NOMO-1 (cell line): ENCODE data around the gene MS4A5.

Experiments used
- DNase-seq, 2 experiments: peaks; one replicate each; lab custom pipeline; 2025; ENCODE audit not compliant: unreplicated experiment in 2 of 2; lab: John Stamatoyannopoulos, UW

The MS4A5 gene

DNA sequence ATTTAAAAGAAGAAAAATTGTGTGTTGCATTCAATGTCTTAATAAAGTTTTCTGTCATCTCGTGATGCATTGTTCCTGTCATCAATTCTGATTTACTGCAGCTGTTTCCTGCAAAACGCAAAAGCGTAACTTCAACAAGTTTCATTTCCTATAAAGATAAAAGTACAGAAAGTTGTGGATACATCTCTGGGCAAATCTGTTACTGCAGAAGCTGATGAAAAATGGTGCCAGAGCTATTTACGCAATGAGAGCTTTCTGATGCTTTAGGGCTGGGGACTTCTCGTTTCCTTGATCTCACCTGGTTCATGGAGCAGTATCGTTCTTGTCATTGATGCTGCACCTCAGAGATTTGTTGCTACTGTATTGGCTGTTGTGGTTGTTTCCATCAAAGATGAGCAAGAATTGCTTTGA is 47.7 kb downstream of the MS4A5 start:
- DNase-seq, result peak; percentile 85 to 96

DNA sequence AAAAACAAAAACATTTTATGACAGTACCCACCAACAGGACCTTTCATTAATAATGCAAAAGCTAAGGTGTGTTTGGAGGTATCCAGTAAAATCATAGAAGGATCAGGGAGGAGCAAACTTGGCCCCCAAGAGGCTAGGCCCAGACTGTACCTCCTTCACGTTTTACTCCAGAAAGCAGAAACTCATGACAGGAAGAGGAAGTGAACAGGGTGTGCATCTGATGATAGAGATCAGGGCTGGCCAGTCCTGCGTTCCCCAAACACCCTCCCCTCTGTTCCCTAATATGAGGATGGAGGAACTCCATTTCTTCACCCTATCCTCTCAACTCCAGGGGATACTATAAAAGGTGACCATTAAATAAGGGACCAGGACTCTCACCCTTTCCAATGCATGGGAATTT is 53.0 kb downstream of the MS4A5 start:
- DNase-seq, result peak; percentile 54 to 62

DNA sequence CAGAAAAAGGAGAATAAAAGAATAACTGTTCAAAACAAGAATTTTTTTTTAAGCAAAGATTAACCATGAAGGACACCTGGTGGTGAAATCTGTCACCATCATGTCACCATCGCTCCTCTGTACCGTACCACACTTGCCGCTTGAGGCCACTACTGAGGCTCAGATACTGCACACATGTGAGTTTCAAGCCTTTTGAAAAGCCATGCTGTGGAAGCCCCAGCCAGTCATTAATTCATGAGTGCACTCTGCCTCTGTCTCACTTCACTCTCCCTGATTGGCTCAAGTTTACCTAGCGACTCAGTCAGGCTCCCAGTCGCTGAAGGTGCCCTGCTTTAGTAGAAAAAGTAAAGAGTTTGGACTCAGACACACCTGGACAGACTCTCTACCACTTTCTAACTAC is 56.6 kb downstream of the MS4A5 start:
- DNase-seq, result peak; percentile 79 to 91

DNA sequence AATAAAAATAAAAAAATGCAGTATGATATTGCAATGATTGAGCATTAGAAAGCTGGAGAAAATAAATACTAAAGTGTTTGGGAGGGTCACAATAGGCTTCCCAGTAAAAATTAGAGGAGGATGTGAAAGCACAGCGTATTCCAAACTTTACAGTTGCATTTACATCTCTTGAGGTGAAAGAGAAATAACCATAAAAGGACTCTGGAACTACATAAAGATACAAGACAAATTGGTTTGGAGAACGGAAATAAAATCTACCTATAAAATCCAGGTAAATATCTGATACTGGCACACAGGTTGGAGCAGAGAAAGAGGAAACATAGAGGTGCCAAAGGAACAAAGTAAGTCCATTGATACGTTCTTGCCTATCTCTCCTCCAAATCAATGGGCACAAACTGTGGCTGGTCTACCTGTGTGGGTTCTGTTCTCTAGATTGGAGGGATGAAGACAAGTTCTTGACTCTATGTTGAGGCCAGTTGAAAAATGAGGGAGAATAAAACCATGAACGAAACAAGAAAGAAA is 63.2 kb downstream of the MS4A5 start, which contains the start of gene MS4A12:
Gene MS4A12, plus strand, starts transcription at position 291 of the 522 bp plus-strand sequence. CDS start 4,541 bp downstream, outside the sequence.
- no peak for DNase-seq

DNA sequence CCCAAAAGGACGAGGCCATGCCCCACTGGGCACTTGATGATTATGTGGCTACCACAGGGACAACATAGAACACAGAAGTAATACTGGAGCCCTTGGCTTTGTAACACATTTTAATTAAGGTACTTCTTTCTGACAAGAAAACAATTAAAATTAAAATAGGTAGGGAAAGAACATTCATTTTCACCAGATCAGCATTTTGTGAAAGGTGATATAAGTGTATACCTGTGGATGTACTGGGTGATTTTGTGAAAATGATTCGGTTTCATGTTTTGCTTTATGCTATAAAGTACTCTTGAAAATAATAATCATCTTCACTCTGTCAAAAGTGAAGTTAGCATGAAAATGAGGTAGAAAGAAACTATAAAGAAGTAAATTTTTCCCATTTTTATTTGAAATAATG is 64.1 kb downstream of the MS4A5 start:
- DNase-seq, result no peak
